Measurements from ENCODE around the gene NDUFC2.
"Not testable (repeated sequence)": the region's sequence is repeated elsewhere in the genome, so short reads cannot be mapped to it uniquely, and the experiment has no call there.

NDUFC2 gene

DNA sequence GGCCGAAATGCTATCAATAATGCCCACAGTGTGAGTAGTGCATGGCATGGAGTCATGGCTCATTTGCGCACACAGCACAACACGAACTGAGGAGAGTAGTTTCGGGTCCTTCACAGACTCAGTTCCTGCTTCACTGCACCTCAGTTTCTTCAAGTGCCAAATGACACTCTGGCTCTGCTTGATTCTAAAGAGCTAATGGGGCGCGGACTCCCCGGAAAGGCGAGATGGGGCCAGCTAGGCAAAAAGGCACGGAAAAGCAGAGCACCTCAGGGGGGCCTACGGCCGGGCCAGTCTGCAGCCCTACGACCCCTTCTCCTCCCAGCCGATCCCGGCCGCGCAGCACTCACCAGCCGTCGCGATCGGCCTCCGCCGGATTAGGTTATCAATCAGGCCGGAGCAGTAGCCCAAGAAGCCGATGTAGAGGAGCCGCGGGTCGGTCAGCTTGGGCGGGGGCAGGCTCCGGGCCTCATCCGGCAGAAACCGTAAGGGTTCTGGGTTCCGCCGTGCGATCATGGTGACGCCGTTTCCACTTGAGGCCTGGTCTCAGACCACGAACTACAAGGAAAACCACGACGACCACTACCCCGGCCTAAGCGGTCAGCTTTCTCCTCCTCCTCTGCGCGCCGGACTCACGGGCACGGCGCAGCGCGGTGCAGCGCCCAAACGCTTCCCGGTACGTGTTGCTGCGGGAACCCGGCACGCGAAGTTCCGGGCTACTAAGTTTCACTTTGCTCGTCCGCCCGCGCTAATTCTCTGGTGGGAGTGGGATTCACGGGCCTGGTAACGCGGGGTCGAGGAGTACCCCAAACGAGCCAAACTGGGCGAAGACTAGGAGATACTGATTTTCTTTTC, at the start of gene NDUFC2:
NDUFC2 (minus strand) TSS at position 631 of the 852 bp plus-strand sequence; CDS start at position 513, 118 bp downstream.
- peak; percentile 89 for DNase-seq

DNA sequence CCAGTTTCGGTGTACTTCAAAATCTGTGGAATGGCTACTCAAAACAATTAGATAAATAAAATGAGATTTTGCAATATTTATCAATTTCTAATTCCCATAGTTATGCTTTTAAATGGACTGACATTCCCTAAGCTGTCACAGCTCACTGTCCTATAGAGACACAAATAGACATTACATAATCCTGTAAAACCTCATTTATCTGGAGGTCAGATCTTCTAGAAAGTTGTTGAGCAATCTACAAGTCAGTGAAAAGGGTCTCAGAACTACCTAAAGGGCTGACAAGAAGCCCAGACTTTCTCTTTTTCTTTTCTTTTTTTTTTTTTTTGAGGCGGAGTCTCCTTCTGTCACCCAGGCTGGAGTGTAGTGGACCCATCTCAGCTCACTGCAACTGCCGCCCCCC, 47.7 kb upstream of the NDUFC2 start:
- no peak for DNase-seq

DNA sequence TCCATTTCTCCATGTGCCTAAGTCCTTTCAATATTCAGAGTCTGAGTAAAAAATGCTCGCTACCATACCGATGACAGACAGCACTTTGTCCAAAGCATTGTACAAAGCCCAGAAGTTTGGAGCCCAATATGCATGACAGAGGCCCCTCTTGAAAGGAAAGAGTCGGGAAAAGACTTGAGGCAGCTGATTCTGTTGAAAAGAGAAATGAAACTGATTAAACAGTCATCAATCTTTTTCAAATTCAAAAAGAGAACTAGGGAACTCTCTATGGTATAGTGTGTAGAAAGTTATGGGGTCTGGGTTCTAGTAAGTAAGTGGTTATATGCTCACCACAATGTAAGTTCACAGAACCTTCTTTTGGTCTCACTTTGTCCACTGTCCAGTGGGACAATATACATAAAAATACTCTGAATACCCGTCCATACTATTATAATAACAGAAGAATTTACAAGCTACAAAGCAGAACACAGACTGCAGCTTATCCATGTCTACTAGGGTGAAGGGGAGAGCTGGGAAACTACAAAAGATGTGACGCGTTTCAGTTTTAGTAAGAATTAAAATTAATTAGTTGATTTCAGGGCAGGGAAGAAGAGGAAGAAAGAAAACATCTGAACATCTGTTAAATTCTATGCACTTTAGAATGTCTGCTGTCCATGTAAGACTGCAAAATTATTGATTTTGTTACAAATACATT, 33.1 kb upstream of the NDUFC2 start:
- DNase-seq: no peak

DNA sequence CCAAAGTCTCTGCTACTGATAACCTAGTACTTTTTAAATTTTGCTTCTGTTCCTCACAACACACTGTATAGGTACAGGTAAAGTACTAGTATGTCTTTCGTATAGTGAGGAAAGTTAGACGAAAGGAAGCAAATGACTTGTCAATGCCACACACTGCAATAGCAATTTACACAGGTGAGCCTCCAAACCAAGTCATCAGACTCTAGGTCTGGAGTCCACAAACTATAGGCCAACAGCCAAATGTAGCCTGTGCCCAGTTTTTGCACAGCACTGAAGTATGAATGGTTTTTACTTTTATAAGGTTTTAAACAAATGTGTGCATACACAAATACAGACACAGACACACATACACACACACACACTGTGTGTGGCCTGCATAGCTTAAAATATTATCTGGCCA, 31.6 kb upstream of the NDUFC2 start:
- no peak for DNase-seq

DNA sequence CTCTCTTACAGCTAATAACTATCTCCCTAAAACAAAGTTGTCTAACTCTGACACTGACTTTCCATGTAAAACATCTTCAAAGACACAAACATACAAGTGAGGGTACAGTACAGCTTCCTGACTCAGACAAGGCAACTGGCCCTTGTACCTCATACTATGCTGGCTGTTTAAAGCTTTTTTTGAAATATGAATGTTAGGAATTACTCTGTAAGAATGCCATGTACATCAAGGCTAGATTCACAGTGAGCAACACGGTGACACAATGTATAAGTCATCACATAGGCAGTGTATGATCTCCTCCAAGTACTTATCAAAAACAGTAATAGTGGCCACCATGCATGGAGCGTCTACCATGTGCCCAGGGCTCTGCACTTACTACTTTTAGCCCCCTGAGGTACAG, 31.2 kb upstream of the NDUFC2 start:
- no peak for DNase-seq

DNA sequence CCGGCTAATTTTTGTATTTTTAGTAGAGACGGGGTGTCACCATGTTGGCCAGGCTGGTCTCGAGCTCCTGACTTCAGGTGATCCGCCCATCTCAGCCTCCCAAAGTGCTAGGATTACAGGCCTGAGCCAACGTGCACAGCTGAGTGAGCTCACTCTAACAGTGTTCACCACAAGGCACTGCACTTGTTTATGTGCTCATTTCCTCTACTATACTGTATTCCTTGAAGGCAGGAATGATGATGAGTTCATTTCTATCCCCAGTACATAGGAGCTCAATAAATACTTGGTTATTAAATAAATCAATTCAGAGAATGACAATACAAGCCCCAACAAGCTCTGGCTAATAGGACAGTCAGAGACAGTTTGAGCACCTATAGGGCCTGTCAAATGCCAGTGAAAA, 30.7 kb upstream of the NDUFC2 start:
- DNase-seq: no peak

DNA sequence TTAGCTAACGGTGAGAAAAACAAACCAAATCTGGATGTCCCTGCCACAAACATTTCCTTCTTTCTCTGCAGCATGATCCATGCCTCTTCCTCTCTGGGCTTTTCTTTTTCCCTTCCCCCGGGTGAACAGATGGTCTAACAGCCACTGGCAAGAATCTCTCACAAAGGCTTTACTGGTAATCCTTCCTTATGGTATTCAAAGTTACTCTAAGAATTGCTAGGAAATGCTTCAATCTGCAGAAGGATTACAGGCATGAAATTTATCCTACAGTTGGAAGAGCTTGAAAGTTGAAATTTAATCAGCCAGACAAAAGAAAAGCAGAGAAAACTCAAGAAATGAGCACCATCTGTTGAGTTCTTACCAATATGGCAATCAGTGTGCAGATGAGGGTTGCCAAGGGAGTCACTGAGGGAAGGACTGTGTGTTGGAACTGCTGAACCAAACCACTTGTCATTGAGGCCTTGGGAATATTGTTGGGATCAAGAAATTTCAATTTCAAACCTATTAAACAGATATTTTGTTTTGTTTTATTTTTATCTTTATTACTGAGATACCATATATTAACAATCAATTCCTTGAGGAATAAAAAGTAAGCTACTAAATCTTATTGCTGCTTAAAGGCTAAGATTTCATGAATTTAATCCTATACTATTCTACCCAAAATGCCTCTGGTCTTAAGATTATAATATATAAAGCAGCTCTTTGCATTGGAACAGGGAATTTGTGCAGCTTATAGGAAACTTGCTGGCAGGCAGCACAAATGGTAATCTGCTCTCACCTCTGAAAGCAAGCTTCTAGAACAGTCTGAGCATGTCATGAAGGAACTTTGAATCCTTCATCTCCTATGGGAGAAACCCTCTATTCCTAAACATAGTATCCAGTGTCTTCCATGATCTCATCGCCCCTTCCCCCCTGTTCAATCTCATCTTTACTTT, 29.7 kb upstream of the NDUFC2 start:
- no peak for DNase-seq

DNA sequence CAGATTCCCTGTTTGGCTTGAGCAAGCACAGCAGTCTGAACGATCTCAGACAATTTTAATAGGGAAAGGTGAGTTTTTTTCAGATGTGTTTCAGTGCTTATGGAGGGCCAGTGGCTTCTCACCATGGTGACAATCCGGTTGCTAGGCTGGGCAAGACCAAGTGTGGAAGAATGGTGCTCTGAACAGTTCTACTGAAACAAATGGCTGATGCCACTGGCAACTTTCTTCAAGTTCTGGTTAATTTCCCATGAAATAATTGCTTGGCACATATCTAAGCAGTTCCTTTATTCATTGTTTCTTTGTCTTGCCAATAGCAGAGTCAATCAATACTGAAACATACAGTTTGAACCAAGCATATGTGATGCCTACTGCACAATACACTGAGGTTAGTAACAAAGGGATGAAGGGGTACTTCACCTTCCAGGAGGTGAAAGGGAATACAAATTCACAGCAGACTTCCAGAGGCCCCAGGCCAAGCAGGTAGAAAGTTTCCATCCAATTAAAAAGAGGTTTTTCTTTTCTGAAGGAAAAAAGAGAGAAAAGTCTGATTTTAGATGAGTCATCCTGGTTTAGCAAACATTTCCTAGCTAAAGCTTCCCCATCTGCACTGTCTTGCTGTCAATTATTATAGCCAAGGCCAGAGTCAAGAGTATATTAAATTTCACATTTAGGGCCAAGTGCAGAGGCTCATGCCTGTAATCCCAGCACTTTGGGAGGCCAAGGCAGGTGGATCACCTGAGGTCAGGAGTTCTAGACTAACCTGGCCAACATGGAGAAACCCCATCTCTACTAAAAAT, 21.2 kb upstream of the NDUFC2 start:
- DNase-seq: peak; percentile 98

DNA sequence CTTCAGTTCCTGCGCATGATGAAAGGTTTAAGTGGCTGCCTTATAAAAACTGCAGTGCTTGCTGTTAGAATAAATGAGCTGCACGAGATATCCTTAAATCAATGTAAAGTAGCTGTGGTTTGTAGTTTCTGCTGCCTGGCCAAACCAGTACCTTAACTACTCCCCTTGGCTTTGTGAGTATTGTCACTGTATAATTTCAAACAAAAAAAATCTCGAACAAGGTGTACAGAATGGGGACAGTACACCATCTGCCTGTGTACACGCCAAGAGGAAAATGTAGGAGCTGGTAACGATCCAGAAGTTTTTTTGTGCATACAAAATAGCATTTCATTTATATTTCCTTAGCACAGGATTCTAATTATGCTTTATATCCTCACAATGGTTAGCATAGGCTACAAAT, 20.6 kb upstream of the NDUFC2 start:
- DNase-seq: peak; percentile 98

DNA sequence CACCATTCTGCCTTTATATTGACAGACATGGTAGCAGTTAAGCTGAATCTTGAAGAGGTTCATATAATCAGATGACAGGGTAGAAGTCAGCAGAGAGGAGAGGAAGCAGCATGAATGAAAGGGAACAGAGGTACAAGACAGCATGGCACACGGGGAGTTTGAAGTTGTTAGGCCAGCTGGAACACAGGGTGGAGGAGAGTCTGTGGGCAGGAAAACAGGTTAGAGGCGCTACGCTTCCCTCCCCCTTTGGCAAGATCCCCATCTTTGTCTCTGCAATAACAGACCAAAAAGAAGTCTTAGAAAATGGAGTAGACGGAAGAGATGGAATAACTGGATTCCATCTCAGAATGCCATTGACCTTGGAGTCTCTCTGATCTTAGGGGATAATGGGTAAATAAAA, 20.0 kb upstream of the NDUFC2 start:
- peak; percentile 87 for DNase-seq

DNA sequence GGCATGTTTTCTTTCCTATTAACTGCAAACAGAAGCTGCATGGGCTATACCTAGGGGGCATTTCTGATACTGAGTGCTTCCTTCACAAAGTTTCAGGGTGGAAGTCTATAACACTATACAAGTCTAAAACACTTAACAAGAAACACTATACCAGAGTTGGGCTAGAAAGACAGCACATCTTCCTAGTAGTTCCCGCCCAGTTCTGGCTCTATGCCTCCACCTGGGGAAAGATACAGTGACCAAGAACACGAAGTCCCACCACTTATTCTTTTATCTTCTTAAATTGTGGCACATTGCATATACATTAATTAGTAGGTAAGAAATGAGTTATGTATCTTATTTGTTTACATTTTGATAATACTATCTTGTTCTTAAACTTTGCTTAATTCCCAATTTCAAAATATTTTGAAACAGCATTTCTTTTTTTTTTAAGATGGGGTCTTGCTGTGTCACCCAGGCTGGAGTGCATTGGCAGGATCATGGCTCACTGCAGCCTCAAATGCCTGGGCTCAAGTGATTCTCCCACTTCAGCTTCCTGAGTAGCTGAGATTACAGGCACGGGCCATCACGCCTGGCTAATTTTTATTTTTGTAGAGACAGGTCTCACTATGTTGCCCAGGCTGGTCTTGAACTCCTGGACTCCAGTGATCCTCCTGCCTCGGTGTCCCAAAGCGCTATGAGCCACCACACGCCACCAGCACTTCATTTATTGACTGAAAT, 18.2 kb upstream of the NDUFC2 start:
- no peak for DNase-seq

DNA sequence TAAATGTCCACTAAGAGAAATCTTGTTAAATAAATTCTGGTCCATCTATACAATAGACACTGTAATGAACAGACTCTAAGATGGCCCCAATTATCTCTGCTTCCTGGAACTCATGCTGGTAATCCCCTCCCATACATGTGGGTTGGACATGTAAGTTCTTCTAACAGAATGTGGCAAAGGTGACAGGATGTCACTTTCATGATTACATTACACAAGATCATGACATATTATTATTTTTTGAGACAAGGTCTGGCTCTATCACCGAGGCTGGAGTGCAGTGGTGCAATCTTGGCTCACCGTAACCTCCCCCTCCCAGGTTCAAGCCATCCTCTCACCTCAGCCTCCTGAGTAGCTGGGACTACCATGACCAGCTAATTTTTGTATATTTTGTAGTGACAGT, 14.6 kb upstream of the NDUFC2 start:
- DNase-seq: no peak

DNA sequence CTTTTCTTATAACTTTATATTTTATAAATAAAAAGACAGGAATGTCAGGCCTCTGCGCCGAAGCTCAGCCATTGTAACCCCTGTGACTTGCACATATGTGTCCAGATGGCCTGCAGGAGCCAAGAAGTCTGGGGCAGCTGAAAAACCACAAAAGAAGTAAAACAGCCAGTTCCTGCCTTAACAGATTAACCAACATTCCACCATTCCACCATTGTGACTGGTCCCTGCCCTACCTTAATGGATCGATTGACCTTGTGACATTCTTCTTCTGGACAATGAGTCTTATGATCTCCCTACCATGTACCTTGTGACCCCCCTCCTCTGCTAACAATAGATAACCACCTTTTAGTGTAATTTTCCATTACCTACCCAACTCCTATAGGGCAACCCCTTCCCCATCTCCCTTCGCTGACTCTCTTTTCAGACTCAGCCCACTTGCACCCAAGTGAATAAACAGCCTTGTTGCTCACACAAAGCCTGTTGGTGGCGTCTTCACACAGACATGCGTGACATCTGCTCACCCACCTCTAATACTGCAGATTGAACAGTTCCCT, 6.9 kb upstream of the NDUFC2 start:
- DNase-seq: not testable (repeated sequence)

DNA sequence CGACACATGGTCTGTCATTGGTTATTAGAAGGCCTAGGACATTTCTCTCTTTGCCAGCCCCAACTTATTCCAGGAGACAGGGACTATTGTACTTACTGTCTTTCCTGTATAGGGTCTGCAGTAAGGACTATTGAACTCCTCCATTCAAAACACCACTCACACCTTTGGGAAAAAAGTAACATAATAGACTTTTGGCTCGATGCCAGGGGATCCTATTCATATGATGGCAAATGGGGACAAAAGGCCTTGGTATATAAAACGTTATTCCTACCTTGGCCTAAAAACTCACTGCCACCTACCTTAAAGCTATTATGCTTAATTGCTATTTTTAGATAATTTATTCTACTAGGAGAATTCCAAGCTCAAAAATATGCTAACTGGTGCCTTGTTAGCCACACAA, 6.3 kb upstream of the NDUFC2 start:
- DNase-seq: no peak

DNA sequence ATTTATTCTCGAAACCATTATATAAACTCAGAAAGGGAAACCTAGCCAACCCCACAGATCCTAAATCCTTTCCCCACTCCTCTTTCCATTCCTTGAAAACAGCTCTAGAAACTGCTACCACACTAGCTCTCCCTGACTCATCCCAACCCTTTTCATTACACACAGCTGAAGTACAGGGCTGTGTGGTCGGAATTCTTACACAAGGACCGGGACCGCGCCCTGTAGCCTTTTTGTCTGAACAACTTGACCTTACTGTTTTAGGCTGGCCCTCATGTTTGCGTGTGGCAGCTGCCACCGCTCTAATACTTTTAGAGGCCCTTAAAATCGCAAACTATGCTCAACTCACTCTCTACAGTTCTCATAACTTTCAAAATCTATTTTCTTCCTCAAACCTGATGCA, 4.8 kb upstream of the NDUFC2 start:
- DNase-seq: not testable (repeated sequence)

DNA sequence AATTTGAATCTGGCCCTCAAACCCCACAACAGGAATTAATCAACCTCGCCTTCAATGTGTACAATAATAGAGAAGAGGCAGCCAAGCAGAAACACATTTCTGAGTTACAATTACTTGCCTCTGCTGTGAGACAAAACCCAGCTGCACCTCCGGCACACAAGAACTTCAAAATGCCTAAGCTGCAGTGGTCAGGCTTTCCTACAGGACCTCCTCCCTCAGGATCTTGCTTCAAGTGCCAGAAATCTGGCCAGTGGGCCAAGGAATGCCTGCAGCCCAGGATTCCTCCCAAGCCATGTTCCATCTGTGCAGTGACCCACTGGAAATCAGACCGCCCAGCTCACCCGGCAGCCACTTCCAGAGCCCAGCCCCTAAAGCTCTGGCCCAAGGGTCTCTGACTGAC, 3.4 kb upstream of the NDUFC2 start:
- no peak for DNase-seq

DNA sequence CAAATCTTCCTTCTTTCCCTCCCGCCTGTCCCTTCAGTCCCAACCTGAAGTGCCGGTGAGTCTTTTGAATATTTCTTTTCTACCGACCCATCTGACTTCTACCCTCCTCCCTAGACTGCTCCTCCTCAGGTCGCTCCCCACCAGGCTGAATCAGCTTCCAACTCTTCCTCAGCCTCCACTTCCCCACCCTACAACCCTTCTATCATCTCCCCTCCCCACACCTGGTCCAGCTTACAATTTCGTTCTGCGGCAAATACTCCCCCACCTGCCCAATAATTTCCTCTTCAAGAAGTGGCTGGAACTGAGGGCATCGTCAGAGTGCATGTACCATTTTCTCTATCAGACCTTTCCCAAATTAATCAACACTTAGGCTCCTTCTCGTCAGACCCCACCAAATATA, 2.5 kb upstream of the NDUFC2 start:
- no peak for DNase-seq

DNA sequence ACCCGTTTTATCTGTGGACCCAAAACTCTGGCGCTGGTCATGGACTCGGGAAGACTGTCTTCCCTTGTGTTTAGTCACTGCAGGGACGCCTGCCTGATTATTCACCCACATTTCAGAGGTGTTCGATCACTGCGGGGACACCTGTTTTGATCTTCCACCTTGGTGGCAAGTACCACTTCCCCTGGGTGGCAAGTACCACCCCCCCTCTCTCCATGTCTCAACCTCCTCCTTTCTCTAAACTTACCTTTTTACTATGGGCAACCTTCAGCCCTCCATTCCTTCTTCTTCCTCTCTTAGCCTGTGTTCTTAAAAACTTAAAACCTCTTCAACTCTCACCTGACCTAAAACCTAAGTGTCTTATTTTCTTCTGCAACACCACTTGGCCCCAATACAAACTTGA, 1.9 kb upstream of the NDUFC2 start:
- DNase-seq: no peak

DNA sequence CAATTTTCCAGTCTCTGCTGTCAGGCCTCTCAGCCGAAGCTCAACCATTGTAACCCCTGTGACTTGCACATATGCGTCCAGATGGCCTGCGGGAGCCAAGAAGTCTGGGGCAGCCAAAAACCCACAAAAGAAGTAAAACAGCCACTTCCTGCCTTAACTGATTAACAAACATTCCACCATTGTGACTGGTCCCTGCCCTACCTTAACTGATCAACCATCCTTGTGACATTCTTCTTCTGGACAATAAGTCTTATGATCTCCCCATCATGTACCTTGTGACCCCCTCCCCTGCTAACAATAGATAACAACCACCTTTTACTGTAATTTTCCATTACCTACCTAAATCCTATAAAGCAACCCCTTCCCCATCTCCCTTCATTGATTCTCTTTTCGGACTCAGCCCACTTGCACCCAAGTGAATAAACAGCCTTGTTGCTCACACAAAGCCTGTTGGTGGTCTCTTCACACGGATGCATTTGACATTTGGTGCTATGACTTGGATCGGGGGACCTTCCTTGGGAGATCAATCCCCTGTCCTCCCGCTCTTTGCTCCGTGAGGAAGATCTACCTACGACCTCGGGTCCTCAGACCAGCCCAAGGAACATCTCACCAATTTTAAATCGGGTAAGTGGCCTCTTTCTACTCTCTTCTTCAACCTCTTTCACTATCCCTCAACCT, 1.3 kb upstream of the NDUFC2 start:
- no peak for DNase-seq

DNA sequence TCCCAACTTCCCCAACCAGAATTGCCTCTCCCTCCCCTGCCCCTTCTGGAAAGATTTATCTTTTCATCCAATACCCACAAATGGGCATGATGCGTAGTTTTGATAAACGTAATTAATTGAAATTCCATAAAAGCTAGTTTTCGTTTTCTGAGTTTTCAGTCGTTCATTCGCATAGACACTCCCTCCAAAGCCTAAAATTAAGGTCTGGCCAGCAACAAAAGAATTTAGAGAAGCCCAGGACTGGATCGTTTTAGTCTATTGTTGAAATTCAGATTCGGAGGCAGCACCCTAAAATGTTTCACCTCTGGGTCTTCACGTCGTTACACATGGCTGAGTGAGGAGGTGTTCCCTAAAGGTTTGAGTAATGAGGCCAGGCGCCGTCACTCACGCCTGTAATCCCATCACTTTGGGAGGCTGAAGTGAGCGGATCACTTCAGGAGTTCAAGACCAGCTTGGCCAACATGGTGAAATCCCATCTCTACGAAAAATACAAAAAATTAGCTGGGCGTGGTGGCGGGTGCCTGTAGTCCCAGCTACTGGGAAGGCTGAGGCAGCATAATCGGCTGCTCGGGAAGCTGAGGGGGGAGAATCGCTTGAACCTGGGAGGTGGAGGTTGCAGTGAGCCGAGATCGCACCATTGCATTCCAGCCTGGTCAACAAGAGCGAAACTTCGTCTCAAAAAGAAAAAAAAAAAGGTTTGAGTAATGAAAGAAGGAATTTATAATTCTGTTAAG, 589 bp upstream of the NDUFC2 start:
- no peak for DNase-seq
